Neural crest cell (in vitro differentiated cells): ENCODE data around the gene CREG2. TPM values are rescaled to one million over a fixed set of nuclear protein-coding genes. Genes with fewer than 3 reads are reported as not detected.

Experiments
- DNase-seq: peaks from one replicate; pipeline ENCODE4 v3.0.0; 2021; ENCODE audit warnings: low read depth, mixed read lengths, low spot score
- H3K27ac Mint-ChIP-seq: one replicate; pipeline ENCODE4 v1.8.0; 2021; ENCODE audit warnings: mild to moderate bottlenecking, mixed read lengths; ENCODE audit not compliant: unreplicated experiment
- H3K27me3 Mint-ChIP-seq: 2 replicates; pipeline ENCODE4 v1.8.0; 2021; ENCODE audit warnings: low read depth, mild to moderate bottlenecking, mixed read lengths
- H3K36me3 Mint-ChIP-seq: 2 replicates; pipeline ENCODE4 v1.8.0; 2021; ENCODE audit warnings: low read depth, mild to moderate bottlenecking, mixed read lengths
- H3K4me1 Mint-ChIP-seq: 2 replicates; pipeline ENCODE4 v1.8.0; 2021; ENCODE audit warnings: mixed read lengths
- H3K4me3 Mint-ChIP-seq: one replicate; pipeline ENCODE4 v1.8.0; 2021; ENCODE audit warnings: mild to moderate bottlenecking, mixed read lengths
- H3K9me3 Mint-ChIP-seq: 2 replicates; pipeline ENCODE4 v1.8.0; 2021; ENCODE audit warnings: mixed read lengths
- CTCF ChIP-seq: fragments of 200-600 bp; sonication (generic); conservative IDR thresholded peaks from 2 replicates; pipeline ENCODE4 v1.5.0; 2021; ENCODE audit warnings: antibody characterized with exemption, mild to moderate bottlenecking
- microRNA-seq: library from miRNA; unstranded; fragments of <30 nt; microRNA quantifications from one replicate; pipeline ENCODE4, GENCODE V29; 2020
- total RNA-seq: library from RNA; stranded (reverse); gene quantifications from 2 replicates; pipeline ENCODE4 v1.2.1, GENCODE V29; 2021

Gene CREG2
- total RNA-seq, 1 donor from 2014 or later, result 0.63 TPM

DNA sequence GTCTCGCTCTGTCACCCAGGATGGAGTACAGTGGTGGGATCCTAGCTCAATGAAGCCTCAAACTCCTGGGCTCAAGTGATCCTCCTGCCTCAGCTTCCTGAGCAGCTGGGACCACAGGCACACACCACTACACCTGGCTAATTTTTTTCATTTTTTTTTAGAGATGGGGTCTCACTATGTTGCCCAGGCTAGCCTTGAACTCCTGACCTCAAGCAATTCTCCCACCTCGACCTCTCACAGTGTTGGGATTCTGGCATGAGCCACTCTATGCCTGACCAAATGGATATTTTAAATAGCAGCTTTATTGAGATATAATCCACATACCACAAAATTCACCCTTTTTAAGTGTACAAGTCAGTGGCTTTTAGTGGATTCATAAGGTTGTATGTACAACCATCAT lies 89.9 kb downstream of the CREG2 start:
- Mint-ChIP-seq H3K4me3 (no peak overlapping the region), H3K36me3 (no peaks in the 10 kb centered on the region), H3K27me3 (no peaks in the 10 kb centered on the region), H3K4me1 (no peaks in the 10 kb centered on the region), H3K27ac (no peak overlapping the region), H3K9me3 (no peaks in the 10 kb centered on the region)
- DNase-seq, result no peak
- TF ChIP-seq CTCF, result no peak

GRCh38 chr2:101296371-101296770 lies 90.9 kb downstream of the CREG2 start:
- Mint-ChIP-seq H3K27me3 (no peaks in the 10 kb centered on the region), H3K36me3 (no peaks in the 10 kb centered on the region), H3K9me3 (no peaks in the 10 kb centered on the region), H3K27ac (no peak overlapping the region), H3K4me1 (no peaks in the 10 kb centered on the region), H3K4me3 (no peak overlapping the region)
- DNase-seq, result no peak
- TF ChIP-seq CTCF, result no peak

DNA sequence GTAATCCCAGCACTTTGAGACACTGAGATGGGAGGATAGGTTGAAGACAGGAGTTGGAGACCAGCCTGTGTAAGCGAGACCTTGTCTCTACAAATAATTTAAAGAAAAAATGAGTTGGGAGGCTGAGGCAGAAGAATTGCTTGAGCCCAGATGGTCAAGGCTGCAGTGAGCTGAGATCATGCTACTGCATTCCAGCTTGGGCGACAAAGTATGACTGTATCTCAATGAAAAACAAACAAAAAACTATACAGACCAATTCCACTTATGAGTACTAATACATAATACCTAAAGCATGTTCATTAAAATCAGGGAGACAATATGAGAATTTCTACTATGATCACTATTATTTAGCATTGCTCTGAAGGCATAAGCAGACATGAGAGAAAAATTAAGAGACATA lies 91.4 kb downstream of the CREG2 start:
- TF ChIP-seq CTCF, result no peak
- no peak for DNase-seq
- no peak overlapping the region for H3K4me3 Mint-ChIP-seq
- no peak overlapping the region for H3K27ac Mint-ChIP-seq
- H3K9me3 Mint-ChIP-seq, result no peaks in the 10 kb centered on the region
- no peaks in the 10 kb centered on the region for H3K27me3 Mint-ChIP-seq
- no peaks in the 10 kb centered on the region for H3K36me3 Mint-ChIP-seq
- H3K4me1 Mint-ChIP-seq, result no peaks in the 10 kb centered on the region

Small RNA genes lying within 50 kb of the gene (microRNA-seq; reads per million reads assigned to microRNA genes)
- gene MIR5696, result 4.7 reads per million

Other genes with a start within 250 kb of the CREG2 start
- 7.8 and 8.8 TPM in 2 replicates for gene TBC1D8, start 236.1 kb downstream of the CREG2 start, total RNA-seq
- gene CNOT11, start 134.6 kb downstream of the CREG2 start, total RNA-seq, result 48.2 and 50.4 TPM in 2 replicates
- 27.2 and 27.4 TPM in 2 replicates for gene RNF149, start 78.8 kb downstream of the CREG2 start, total RNA-seq
- gene RFX8, start 87.6 kb upstream of the CREG2 start, total RNA-seq, result 0.44 and 0.48 TPM in 2 replicates